HG02763 (cell line): ENCODE results near the gene LMNA.
"Not testable (repeated sequence)": the region's sequence is repeated elsewhere in the genome, so short reads cannot be mapped to it uniquely, and the experiment has no call there.

Experiments used
- ATAC-seq: cut with Tn5 transposase; IDR thresholded peaks from one replicate; pipeline ENCODE4 v1.9.1; 2021; ENCODE audit warnings: mild to moderate bottlenecking, moderate library complexity; ENCODE audit not compliant: unreplicated experiment

Gene LMNA

GRCh38 chr1:156114101-156114918, at the start of gene LMNA:
Gene LMNA, plus strand, starts transcription at chr1:156114711. Its CDS starts 208 bp downstream, at chr1:156114919.
- ATAC-seq = no peak

- ATAC-seq = no peak
Observed at GRCh38 chr1:156065212-156065611, 49.3 kb upstream of the LMNA start.

DNA sequence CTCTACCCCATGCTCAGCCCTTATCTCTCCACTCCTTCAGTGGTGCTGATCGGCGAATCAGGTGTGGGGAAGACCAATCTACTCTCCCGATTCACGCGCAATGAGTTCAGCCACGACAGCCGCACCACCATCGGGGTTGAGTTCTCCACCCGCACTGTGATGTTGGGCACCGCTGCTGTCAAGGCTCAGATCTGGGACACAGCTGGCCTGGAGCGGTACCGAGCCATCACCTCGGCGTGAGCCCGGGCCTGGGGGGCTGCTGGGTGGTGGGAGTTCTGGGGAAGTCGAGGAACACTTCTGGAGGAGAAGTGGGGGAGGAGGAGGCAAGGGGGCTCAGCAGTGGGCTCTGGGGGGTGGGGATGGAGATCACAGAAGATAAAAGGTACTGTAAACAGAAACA, 48.6 kb upstream of the LMNA start:
- ATAC-seq = no peak

DNA sequence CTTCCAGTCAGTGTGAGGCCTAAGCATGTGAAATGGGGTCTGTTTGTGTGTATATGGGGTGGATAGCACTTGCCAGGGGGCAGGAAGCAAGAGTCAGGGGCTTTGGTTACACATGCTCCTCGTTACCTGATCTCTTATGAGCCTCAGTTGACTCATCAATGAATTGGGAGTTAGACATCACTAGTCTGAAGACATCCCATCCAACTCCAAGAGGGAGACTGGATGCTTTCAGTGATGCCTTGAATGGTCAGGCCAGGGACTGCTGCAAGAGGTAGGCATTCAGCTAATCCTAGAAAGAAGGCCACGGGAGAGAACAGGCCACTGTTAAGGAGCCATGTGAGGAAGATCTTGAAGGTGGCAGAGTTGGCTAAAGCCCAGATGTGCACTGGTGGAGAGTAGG, 47.2 kb upstream of the LMNA start:
- ATAC-seq = no peak

DNA sequence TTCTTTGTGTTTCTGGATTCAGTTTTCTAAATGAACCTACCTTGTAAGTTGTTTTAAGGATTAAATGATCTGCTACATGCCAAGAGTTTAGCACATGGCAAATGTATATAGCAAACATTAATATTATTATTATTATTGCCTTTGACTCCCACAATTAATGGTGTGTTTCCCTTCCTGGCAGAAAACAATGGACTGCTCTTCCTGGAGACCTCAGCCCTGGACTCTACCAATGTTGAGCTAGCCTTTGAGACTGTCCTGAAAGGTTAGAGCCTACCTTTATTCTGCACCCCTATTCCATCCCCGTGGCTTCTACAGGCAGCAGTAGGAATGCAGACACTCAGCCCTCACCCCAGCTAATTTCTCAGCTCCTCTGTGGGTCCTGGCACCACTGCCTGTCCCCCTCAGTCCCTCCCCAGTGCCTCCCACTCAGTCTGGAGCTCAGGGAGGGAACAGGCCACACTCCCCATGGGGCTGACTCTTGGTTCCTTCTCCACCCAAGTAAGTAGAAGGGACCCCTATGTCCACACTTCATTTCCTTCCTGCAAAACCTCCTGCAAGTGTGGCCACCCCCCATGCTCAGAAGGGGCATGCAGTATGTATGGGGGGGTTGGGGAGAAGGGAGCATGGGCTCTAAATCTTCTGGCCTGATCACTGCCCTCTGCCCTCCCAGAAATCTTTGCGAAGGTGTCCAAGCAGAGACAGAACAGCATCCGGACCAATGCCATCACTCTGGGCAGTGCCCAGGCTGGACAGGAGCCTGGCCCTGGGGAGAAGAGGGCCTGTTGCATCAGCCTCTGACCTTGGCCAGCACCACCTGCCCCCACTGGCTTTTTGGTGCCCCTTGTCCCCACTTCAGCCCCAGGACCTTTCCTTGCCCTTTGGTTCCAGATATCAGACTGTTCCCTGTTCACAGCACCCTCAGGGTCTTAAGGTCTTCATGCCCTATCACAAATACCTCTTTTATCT, 44.7 kb upstream of the LMNA start:
- ATAC-seq = no peak

- ATAC-seq = no peak
Observed at GRCh38 chr1:156070548-156070947, 44.0 kb upstream of the LMNA start.

DNA sequence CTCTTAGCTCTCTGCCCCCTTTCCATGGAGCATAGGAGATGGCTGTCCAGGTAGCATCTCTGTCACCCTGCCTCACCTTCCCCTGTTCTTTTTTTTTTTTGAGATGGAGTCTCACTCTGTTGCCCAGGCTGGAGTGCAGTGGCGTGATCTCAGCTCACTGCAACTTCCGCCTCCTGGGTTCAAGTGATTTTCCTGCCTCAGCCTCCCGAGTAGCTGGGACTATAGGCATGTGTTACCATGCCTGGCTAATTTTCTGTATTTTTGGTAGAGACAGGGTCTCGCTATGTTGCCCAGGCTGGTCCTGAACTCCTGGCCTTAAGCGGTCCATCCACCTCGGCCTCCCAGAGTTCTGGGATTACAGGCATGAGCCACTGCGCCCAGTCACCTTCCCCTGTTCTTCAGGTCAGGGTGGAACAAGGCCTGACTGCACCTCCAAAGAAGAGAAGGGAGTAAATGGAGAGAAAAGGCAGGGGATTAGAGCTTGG, 43.1 kb upstream of the LMNA start:
- ATAC-seq = not testable (repeated sequence)

DNA sequence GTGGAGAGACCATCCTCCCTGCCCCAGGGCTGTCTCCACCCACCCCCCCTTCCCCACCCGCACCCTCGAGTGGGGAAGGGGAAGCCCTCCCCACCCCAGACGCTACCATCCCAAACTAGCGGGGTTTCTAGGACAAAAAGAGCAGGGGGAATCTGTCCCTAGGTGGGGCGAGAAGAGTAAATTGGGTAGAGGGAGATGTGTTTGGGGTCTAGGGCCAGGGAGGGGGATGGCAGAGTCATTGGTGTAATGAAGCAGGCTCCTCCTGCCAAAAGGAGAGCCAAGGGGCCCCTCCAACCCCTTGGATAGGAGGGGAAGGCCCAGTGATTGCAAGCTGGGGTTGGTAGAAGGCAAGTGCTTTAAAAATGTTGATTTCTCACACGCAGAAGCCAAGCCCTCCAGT, 42.3 kb upstream of the LMNA start:
- ATAC-seq = no peak

- ATAC-seq = no peak
Observed at GRCh38 chr1:156073110-156073687, 41.3 kb upstream of the LMNA start.

- ATAC-seq = no peak
Observed at GRCh38 chr1:156073740-156074139, 40.8 kb upstream of the LMNA start.

DNA sequence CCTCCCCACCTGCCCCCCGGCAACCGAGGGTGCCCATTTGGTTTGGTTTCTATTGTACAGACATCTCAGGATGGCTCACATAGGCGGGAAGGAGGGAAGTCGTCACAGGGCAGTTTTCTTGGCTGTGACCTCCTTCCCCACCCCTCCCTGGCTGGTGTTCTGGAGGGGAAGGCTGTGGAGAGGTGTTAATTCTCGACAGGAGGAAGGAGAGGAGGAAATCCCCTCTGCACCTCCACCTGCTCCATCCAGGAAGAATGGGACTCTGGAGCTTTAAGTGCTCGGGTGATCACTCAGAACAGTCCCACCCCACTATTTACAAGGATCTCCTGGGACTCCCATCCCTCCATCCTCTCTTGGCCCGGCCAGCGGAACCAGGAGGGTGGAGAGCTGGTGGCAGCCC, 39.9 kb upstream of the LMNA start:
- no peak for ATAC-seq

- no peak for ATAC-seq
Observed at GRCh38 chr1:156075162-156075561, 39.3 kb upstream of the LMNA start.

DNA sequence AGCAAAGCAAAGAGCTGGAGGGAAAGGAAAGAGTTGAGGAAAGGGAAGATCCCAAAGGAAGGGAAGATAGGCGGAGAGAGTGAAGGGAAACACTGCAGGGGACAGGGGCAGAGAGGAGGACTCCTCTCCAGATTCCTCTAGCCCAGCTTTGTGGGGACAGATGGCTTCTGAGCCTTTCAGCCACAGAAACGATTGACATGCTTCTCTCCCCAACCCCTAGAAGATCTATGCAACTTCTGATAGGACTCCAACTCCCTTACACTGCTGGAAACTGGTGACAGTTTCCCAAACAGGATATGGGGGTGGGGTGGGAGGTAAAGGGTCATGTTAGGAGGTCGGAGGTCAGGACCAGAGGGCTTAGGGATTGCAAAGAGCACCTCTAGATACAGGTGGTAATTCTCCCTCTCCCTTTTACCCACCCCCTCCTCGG, 38.7 kb upstream of the LMNA start:
- ATAC-seq = no peak

- ATAC-seq = no peak
Observed at GRCh38 chr1:156076609-156077429, 37.7 kb upstream of the LMNA start.

DNA sequence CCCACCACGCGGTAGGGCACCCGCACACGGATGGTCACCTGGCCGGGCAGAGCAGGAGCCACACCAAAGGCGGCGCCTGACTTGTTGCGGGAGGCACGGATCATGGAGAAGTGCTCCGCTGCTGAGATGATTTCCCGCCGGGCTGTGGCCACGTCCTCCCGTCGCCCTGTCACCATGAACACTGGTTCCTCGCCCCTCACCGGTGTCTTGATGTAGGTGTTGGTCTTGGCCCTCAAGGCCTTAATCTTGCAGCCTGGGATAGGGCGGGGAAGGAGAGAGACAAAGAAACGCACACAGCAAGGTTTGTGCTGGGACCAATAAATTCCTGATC, 37.1 kb upstream of the LMNA start:
- ATAC-seq = no peak

DNA sequence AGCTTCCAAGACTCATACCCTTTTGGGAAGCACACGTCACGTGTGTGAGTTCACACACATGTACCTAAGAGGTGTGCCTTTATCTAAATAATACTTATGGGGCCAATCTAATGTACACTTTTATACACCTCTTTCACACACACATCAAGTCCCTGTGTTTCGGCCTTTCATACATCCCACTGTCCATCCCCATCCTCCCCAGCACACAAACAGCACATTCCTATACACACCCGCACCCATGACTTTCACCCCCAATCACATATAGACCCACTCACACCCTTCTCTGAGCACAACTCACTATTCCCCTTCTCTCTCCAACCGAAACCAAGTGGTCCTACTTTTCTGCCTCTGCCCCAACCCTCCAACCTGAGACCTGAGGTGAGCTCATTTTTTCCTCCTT, 35.8 kb upstream of the LMNA start:
- ATAC-seq = no peak

GRCh38 chr1:156079762-156080161, 34.7 kb upstream of the LMNA start:
- ATAC-seq = no peak

DNA sequence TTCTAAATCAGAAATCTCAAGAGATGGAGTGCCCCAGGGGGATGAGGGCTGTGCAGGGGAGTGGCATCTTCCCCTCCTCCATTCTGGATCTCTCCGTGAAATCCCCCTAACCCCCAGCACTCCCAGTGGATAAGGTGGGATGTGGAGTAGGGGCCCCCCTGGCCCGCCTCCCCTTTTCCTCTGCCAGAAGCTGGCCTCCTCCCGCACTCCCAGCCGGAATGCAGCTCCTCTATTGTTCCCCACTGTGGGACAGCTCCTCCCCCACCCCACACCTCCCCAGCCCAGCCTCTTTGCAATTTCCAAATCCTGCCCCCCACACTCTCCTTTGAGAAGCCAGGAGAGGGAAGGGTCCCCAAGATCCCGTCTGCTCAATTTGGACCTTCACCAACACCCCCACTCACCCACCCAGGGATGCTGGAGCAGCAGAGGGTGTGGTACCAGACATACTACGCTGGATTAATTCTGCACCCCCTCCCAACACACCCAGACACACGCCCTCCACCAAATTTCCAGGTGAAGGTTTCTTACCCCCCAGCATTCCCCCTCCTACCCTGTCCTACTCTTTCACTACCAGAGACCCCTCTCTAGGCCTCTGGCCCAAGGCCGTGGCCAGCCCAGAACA, 34.2 kb upstream of the LMNA start:
- no peak for ATAC-seq

GRCh38 chr1:156080863-156081179, 33.7 kb upstream of the LMNA start:
- no peak for ATAC-seq

DNA sequence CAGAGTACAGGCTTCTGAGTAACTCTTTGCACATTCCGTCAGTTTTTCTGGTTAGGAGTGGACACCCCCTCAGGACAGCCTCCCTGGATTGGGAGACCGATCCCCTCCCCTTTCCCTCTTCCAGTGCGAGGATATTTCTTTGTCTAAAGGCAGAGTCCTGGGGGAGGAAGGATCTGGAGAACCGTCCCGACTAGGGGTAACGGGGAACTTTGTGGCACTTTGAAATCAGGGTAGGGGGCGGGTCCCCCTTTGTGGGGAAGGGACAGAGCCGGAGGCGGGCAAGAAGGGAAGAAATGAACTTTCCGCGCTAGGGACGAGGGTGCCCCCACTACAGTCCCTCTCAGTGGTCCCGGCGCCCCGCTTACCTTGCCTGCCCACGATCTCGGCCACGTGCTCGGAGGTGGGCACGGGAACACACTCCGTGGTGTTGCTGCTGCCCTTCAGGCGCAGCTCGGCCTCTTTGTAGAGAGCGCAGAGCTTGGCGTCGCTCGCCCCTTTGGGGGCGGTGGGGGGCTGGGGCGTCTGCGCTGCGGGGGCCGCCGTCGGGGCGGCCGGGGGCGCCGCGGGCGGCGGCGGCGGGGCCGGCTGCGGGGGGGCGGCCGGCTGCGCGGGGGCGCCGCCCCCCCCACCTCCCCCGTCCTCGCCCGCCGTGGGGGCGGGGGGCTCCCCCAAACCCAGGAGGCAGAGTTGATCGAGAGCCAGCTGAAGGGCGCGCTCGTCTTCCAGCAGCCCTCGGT, 33.2 kb upstream of the LMNA start:
- no peak for ATAC-seq
